GM12865 (cell line): ENCODE data around the gene ADARB1.

Source experiments
- DNase-seq: peaks from one replicate; pipeline ENCODE4 v3.0.0; 2010; ENCODE audit warnings: low read depth
- H3K4me3 ChIP-seq: 2 replicates; pipeline ENCODE4 v1.5.1; 2011; ENCODE audit warnings: mild to moderate bottlenecking, low read depth, low read length, control low read depth
- TF ChIP-seq, protein P1 (sequence below): IDR thresholded peaks from 2 replicates; pipeline ENCODE4 v1.5.1; 2011; ENCODE audit warnings: low read length, control low read depth, low read depth, inconsistent platforms; ENCODE audit not compliant: insufficient read depth; ENCODE audit errors: missing control alignments

Gene ADARB1

DNA sequence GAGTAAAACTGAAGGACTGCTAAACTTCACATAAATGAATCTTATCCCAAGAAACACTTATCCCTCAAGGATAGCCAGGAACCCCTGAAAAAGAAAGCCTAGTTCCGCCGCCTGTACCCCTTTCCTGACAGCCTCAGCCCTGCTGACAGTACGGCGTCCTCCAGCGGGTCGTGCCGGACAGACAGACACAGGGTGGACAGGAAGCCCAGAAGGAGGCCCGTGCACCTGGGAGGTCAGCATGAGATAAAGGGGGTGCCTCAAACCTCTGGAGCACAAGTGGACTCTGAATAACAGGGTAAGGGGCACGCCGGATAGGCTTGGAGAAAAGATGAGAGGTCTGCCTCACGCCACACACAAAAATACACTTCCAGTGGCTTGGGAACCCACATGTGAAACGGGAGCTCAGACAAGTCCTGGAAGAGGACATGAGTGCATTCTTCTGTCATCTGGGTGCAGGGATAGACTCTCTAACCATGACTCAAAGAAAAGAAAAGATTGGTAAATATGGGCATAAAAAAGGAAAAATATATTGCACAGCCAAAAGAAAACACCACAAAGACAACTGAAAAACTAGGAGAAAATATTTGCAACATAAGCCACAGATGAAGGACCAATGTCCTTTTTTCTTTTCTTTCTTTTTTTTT lies 17.3 kb upstream of the ADARB1 start:
- TF ChIP-seq, protein P1, sequence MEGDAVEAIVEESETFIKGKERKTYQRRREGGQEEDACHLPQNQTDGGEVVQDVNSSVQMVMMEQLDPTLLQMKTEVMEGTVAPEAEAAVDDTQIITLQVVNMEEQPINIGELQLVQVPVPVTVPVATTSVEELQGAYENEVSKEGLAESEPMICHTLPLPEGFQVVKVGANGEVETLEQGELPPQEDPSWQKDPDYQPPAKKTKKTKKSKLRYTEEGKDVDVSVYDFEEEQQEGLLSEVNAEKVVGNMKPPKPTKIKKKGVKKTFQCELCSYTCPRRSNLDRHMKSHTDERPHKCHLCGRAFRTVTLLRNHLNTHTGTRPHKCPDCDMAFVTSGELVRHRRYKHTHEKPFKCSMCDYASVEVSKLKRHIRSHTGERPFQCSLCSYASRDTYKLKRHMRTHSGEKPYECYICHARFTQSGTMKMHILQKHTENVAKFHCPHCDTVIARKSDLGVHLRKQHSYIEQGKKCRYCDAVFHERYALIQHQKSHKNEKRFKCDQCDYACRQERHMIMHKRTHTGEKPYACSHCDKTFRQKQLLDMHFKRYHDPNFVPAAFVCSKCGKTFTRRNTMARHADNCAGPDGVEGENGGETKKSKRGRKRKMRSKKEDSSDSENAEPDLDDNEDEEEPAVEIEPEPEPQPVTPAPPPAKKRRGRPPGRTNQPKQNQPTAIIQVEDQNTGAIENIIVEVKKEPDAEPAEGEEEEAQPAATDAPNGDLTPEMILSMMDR: no peak

DNA sequence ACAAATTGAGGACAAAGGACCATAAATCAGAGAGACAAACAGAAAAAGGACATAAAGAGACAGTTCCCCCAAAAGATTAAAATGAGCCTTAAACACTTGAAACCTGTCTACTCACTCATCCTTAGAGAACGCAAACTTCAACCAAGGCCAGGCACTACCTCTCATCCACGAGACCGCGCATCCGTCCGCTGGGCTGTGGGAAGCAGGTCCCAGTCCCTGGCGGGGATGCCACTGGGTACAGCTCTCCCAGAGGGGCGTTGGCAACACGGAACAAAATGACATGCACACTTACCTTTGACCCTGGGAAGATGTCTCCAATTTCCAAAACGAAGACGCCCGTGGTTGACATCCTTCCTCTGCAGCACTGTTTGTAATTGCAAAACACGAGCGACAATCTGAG lies 16.5 kb upstream of the ADARB1 start:
- TF ChIP-seq, protein P1: no peak
- H3K4me3 ChIP-seq: no peak overlapping the region
- DNase-seq: no peak

More for the DNA sequence above, 17.3 kb upstream of the ADARB1 start:
- no peak for DNase-seq
- H3K4me3 ChIP-seq: no peak overlapping the region

DNA sequence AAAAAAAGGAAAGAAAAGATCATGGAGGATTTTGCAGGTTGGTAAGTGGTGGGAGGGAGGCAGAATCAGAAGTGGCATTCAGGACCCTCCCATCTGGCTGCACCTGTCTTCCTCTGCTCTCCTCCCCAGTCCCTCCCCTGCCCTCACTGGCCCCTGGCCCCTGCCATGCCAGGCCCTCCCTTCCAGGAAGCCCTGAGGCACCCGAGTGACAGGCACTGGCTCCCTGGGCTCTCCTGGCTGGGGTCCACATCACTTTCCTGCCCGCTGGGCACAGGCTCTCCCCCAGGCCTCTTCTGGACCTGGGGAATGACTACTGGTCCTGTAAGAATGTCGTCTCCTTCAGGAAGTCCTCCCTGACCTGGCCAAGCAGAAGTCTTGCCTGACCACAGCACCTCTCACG lies 15.3 kb upstream of the ADARB1 start:
- TF ChIP-seq, protein P1: no peak
- no peak for DNase-seq

DNA sequence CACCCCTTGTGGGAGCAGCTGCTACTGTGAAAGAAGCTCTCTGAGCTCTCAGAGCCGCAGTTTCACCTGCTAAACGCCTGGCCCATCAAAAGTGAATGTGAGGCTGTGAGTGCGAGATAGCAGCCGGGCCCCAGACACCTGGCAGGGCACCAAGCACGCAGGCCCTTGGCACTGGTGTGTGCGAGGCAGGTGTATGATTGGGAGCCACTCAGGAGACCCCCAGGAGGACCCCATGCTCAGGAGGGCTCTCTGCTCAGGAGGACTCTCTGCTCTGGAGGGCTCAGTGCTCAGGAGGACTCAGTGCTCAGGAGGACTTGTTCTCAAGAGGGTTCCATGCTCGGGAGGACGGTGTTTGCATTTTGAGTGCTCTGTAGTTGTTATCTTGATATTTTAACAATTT lies 14.3 kb upstream of the ADARB1 start:
- no peak overlapping the region for H3K4me3 ChIP-seq
- no peak for DNase-seq
- TF ChIP-seq, protein P1: no peak

More for the DNA sequence above, 15.3 kb upstream of the ADARB1 start:
- no peak overlapping the region for H3K4me3 ChIP-seq

DNA sequence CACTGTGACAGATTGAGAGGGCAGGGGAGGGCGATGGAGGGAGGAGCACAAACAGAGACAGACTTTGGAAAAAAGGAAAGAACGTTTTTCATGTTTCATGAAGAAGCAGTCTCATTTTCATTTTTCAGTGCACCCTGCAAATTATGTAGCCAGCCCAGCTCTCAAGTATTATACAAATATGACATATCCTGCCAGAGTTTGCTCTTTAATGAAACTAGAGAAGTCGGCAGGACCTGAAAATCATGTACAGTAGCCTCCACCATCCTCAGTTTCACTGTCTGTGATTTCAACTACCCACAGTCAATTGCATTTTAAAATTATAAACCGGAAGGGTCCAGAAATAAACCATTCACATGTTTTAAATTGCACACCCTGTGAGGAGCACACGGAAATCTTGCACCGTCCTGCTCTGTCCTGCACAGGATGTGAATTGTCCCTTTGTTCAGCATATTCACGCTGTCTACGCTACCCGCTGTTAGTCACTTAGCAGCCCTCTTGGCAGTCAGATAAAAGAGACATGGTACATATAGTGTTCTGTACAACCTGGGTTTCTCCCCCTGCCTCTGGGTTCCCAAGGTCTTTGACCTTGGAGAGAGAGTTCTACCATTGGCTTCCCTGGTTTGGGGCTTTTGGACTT lies 13.6 kb upstream of the ADARB1 start:
- no peak overlapping the region for H3K4me3 ChIP-seq
- TF ChIP-seq, protein P1: no peak
- DNase-seq: peak; percentile 19

DNA sequence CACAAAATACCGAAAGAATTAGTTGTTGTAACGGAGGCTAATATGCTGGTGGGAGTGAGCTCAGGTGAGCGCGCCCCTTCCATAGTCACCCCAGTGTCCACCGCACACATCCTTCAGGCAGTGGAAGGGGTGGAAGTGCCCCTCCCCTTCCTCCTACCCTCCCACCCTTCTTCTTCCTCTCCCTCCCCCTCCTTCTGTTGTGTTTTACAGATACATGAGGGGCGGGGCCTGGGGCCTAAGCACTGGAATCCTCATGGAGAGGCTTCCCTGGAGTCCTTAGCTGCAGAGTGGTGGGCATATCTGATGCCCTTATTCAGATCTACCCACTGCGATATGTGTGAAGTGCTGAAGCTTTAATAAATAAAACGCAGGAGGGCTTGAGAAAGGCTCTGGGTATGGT lies 10.3 kb upstream of the ADARB1 start:
- H3K4me3 ChIP-seq: no peak overlapping the region
- TF ChIP-seq, protein P1: no peak
- DNase-seq: no peak
